OCI-LY1 (cell line): ENCODE data around the gene ADCY2.

Experiments used
- H2AFZ ChIP-seq: fragments of 200-600 bp; sonication (generic), shearing (Covaris generic); 2 replicates; pipeline ENCODE4 v1.6.0; 2014; ENCODE audit warnings: antibody characterized with exemption, mild to moderate bottlenecking, low read length
- H3F3A ChIP-seq: fragments of 200-600 bp; sonication (generic), shearing (Covaris generic); 2 replicates; pipeline ENCODE4 v1.6.0; 2014; ENCODE audit warnings: mild to moderate bottlenecking, antibody characterized with exemption, low read length, moderate library complexity; ENCODE audit not compliant: insufficient read depth
- H3K27ac ChIP-seq: fragments of 200-600 bp; sonication (generic); 2 replicates; pipeline ENCODE4 v1.5.1; 2014; ENCODE audit warnings: low read length, mixed run types, mild to moderate bottlenecking, low read depth; ENCODE audit not compliant: poor library complexity, severe bottlenecking
- H3K27me3 ChIP-seq: fragments of 200-600 bp; sonication (generic); 2 replicates; pipeline ENCODE4 v1.6.0; 2014; ENCODE audit warnings: antibody characterized with exemption, mild to moderate bottlenecking, low read length, moderate library complexity; ENCODE audit not compliant: insufficient read depth
- H3K36me3 ChIP-seq: fragments of 200-600 bp; sonication (generic); 2 replicates; pipeline ENCODE4 v1.6.1; 2014; ENCODE audit warnings: mild to moderate bottlenecking, antibody characterized with exemption, low read length, moderate library complexity, mixed read lengths; ENCODE audit not compliant: insufficient read depth
- H3K4me1 ChIP-seq: fragments of 200-600 bp; sonication (generic); 2 replicates; pipeline ENCODE4 v1.5.1; 2014; ENCODE audit warnings: mild to moderate bottlenecking, low read length, moderate library complexity; ENCODE audit not compliant: insufficient read depth, severe bottlenecking
- H3K4me2 ChIP-seq: fragments of 200-600 bp; sonication (generic), shearing (Covaris generic); 2 replicates; pipeline ENCODE4 v1.6.1; 2014; ENCODE audit warnings: low read length
- H3K4me3 ChIP-seq: fragments of 200-600 bp; sonication (generic); 2 replicates; pipeline ENCODE4 v1.5.1; 2014; ENCODE audit warnings: low read length, low read depth, mild to moderate bottlenecking, mixed read lengths; ENCODE audit not compliant: poor library complexity, severe bottlenecking
- H3K79me2 ChIP-seq: fragments of 200-600 bp; shearing (Covaris generic); 2 replicates; pipeline ENCODE4 v1.6.1; 2016; ENCODE audit warnings: mixed run types, low read length, mixed read lengths; ENCODE audit not compliant: insufficient read depth
- H3K9ac ChIP-seq: fragments of 200-600 bp; sonication (generic), shearing (Covaris generic); 2 replicates; pipeline ENCODE4 v1.6.1; 2014; ENCODE audit warnings: mild to moderate bottlenecking, low read length, mixed read lengths
- H3K9me2 ChIP-seq: fragments of 200-600 bp; sonication (generic), shearing (Covaris generic); 2 replicates; pipeline ENCODE4 v1.6.1; 2014; ENCODE audit warnings: low read depth, mild to moderate bottlenecking, low read length, mixed read lengths
- H3K9me3 ChIP-seq: fragments of 200-600 bp; shearing (Covaris generic); 2 replicates; pipeline ENCODE4 v1.6.1; 2014; ENCODE audit warnings: low read length, mixed read lengths
- H4K20me1 ChIP-seq: fragments of 200-600 bp; sonication (generic), shearing (Covaris generic); 2 replicates; pipeline ENCODE4 v1.6.0; 2016; ENCODE audit warnings: mild to moderate bottlenecking, low read length; ENCODE audit not compliant: insufficient read depth
- CTCF ChIP-seq: fragments of 200-600 bp; sonication (generic), shearing (Covaris generic); IDR thresholded peaks from 2 replicates; pipeline ENCODE4 v1.5.1; 2017; ENCODE audit warnings: mild to moderate bottlenecking, antibody characterized with exemption, low read length, moderate library complexity, mixed read lengths
- EZH2 ChIP-seq: fragments of 200-600 bp; sonication (generic), shearing (Covaris generic); IDR thresholded peaks from 2 replicates; pipeline ENCODE4 v1.8.0; 2017; ENCODE audit warnings: borderline replicate concordance, mixed run types, mild to moderate bottlenecking, antibody characterized with exemption, low read length, moderate library complexity, mixed read lengths

The ADCY2 gene

DNA sequence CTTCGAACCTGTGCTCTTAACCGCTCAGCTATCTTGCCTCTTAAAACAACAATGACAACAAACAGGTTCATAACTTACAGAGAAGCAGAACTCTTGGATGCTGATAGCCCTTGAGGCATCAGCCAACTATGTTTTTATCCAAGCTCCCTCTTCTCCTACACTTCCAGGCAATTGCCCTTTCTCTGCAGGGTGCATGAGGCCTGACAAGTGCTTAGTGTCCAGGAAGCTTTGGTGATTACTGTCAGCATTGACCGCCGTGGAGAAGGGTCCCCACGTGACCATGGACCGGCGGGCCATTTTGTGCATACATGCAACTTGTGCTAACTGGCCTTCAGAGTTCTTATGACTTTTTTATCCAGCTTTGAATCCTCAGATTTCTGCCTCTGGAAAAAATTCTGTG lies 71.2 kb downstream of the ADCY2 start:
- no peaks in the 10 kb centered on the region for H3K4me1 ChIP-seq
- H3K4me2 ChIP-seq = no peak overlapping the region
- H2AFZ ChIP-seq = no peak overlapping the region
- no peak overlapping the region for H3K27ac ChIP-seq
- H3K36me3 ChIP-seq = no peaks in the 10 kb centered on the region
- no peak overlapping the region for H3K9ac ChIP-seq
- no peaks in the 10 kb centered on the region for H4K20me1 ChIP-seq
- H3F3A ChIP-seq = no peaks in the 10 kb centered on the region
- TF ChIP-seq EZH2 (no peak), CTCF (no peak)
- no peaks in the 10 kb centered on the region for H3K79me2 ChIP-seq
- H3K4me3 ChIP-seq = no peak overlapping the region
- H3K9me2 ChIP-seq = no peaks in the 10 kb centered on the region
- no peaks in the 10 kb centered on the region for H3K27me3 ChIP-seq
- no peaks in the 10 kb centered on the region for H3K9me3 ChIP-seq

DNA sequence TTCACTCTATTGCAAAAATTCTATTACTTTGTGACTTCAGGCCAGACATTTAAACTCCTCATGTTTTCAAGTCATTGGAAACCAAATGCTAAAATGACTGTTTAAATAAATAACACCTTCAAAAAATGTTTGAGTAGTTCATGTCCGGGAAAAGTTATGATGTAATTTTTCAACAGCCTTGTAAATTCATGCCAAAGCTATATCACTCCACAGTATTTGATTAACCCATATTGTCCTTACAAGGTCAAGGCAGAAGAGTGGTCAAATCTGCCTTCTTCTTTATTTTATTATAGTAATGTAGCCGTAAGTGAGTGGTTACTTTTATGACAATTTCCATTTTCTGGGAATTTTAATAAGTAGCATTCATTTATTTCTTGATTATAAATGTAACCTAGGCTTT lies 72.8 kb downstream of the ADCY2 start:
- H3K79me2 ChIP-seq = no peaks in the 10 kb centered on the region
- no peak overlapping the region for H3K4me3 ChIP-seq
- H3K9me3 ChIP-seq = no peaks in the 10 kb centered on the region
- no peak overlapping the region for H3K9ac ChIP-seq
- no peak for TF ChIP-seq CTCF
- TF ChIP-seq EZH2 = no peak
- no peak overlapping the region for H3K4me2 ChIP-seq
- no peak overlapping the region for H2AFZ ChIP-seq
- H4K20me1 ChIP-seq = no peaks in the 10 kb centered on the region
- H3K27me3 ChIP-seq = no peaks in the 10 kb centered on the region
- H3K27ac ChIP-seq = no peak overlapping the region
- H3K9me2 ChIP-seq = no peaks in the 10 kb centered on the region
- no peaks in the 10 kb centered on the region for H3F3A ChIP-seq
- H3K4me1 ChIP-seq = no peaks in the 10 kb centered on the region
- no peaks in the 10 kb centered on the region for H3K36me3 ChIP-seq

DNA sequence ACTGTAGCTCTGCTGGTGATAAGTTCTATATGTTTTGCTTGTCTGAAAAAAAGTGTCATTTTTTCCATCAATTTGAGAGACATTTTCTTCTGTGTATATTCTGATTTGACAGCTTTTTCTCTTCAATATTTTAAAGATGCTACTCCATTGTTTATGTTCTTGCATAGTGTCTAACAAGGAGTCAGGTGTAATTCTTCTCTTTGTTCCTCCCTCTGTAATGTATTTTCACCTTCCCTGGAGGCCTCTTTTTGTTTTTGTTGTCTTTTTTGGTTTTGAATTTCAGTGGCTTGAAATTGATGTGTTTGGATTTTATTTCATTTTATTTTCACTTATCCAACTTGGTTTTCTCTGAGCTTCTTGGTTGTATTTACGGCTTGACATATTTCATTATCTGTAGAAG lies 75.8 kb downstream of the ADCY2 start:
- no peaks in the 10 kb centered on the region for H3K9me3 ChIP-seq
- H4K20me1 ChIP-seq = no peaks in the 10 kb centered on the region
- no peak overlapping the region for H2AFZ ChIP-seq
- no peaks in the 10 kb centered on the region for H3K36me3 ChIP-seq
- no peaks in the 10 kb centered on the region for H3K27me3 ChIP-seq
- H3F3A ChIP-seq = no peaks in the 10 kb centered on the region
- H3K4me3 ChIP-seq = no peak overlapping the region
- H3K9me2 ChIP-seq = no peaks in the 10 kb centered on the region
- H3K79me2 ChIP-seq = no peaks in the 10 kb centered on the region
- no peak overlapping the region for H3K9ac ChIP-seq
- no peak overlapping the region for H3K4me2 ChIP-seq
- no peak for TF ChIP-seq EZH2
- TF ChIP-seq CTCF = no peak
- no peaks in the 10 kb centered on the region for H3K4me1 ChIP-seq
- H3K27ac ChIP-seq = no peak overlapping the region
